Measurements from ENCODE around the gene BCAR3.

DNA sequence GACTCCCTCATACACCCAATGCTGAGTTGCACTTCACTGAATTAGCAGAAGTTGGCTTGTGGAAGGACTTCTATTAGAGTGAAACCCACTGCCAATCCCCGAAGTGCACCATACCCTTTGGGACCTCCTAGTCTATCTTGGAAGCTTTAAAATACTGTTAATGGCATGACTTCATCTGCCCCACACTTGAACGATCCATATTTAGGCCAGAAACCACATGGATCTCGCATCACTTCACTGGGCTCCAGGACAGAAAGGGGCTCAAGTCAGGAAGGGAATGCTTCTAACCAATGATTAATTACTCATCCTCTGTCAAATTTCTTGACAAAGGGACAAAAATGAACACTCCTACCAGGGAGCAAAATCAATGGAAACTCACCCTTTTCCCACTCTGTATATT is 69.1 kb downstream of the BCAR3 start:
- TF ChIP-seq ZNF274 (IDR thresholded peaks at IDR 0.05; ENCODE audit: low read depth, low read length): no peak
- no peak for TF ChIP-seq YY1 (IDR thresholded peaks at IDR 0.05; ENCODE audit: insufficient read depth, insufficient read length)
- TF ChIP-seq SUZ12 (IDR thresholded peaks at IDR 0.05; ENCODE audit: extremely low read depth, insufficient read depth, insufficient read length): no peak

Measured in NT2/D1 (cell line).